Smooth muscle cell (in vitro differentiated cells): ENCODE measurements around the gene NMNAT2. TPM values are rescaled to one million over a fixed set of nuclear protein-coding genes. Genes with fewer than 3 reads are reported as not detected.

Experiments
- DNase-seq: peaks from one replicate; lab custom pipeline; 2025; ENCODE audit not compliant: unreplicated experiment; lab: John Stamatoyannopoulos, UW
- H2AFZ ChIP-seq: fragments of 200-600 bp; sonication (generic); 2 replicates; pipeline ENCODE4 v1.6.0; 2016; ENCODE audit warnings: antibody characterized with exemption, low read depth, mild to moderate bottlenecking
- H3F3A ChIP-seq: fragments of 200-600 bp; sonication (generic); 2 replicates; pipeline ENCODE4 v1.6.0; 2017; ENCODE audit warnings: antibody characterized with exemption, low read depth
- H3K27ac ChIP-seq: fragments of 200-600 bp; sonication (generic); 2 replicates; pipeline ENCODE4 v1.5.1; 2016; ENCODE audit warnings: low read depth, mild to moderate bottlenecking
- H3K27me3 ChIP-seq: fragments of 200-600 bp; sonication (generic); 2 replicates; pipeline ENCODE4 v1.6.1; 2016; ENCODE audit warnings: low read depth, mild to moderate bottlenecking
- H3K36me3 ChIP-seq: fragments of 200-600 bp; sonication (generic); 2 replicates; pipeline ENCODE4 v1.5.1; 2016; ENCODE audit warnings: low read depth
- H3K4me1 ChIP-seq: fragments of 200-600 bp; sonication (generic); 2 replicates; pipeline ENCODE4 v1.5.1; 2016; ENCODE audit warnings: low read depth
- H3K4me2 ChIP-seq: fragments of 200-600 bp; sonication (generic); 2 replicates; pipeline ENCODE4 v1.6.0; 2016; ENCODE audit warnings: mild to moderate bottlenecking
- H3K4me3 ChIP-seq: fragments of 200-600 bp; sonication (generic); 2 replicates; pipeline ENCODE4 v1.5.1; 2016; ENCODE audit warnings: mild to moderate bottlenecking
- H3K79me2 ChIP-seq: fragments of 200-600 bp; sonication (generic); 2 replicates; pipeline ENCODE4 v1.6.0; 2016; ENCODE audit warnings: low read depth, mild to moderate bottlenecking
- H3K9ac ChIP-seq: fragments of 200-600 bp; sonication (generic); 2 replicates; pipeline ENCODE4 v1.6.0; 2016; ENCODE audit warnings: low read depth
- H3K9me3 ChIP-seq: fragments of 200-600 bp; sonication (generic); replicated peaks from 2 replicates; pipeline ENCODE4 v1.5.1; 2016; ENCODE audit warnings: low read depth
- H4K20me1 ChIP-seq: fragments of 200-600 bp; sonication (generic); 2 replicates; pipeline ENCODE4 v1.6.0; 2016; ENCODE audit warnings: low read depth
- CTCF ChIP-seq: fragments of 200-600 bp; sonication (generic); IDR thresholded peaks from 2 replicates; pipeline ENCODE4 v1.5.1; 2017; ENCODE audit warnings: borderline replicate concordance, mild to moderate bottlenecking, antibody characterized with exemption; ENCODE audit not compliant: insufficient read depth, poor library complexity, severe bottlenecking
- WGBS: methylation state at CpG from one replicate; pipeline ENCODE4 v1.1.7; 2016; ENCODE audit warnings: low lambda C conversion rate; 5-methylcytosine and 5-hydroxymethylcytosine counted together
- polyA plus RNA-seq: library from polyadenylated mRNA; unstranded; fragments of >200 nt; fragmentation: Nextera tagmentation; extraction: Ambion mirVana; gene quantifications from 2 replicates; pipeline ENCODE4 v1.2.1, GENCODE V29; 2016
- total RNA-seq: library from RNA; depleted of rRNA; stranded (reverse); fragments of >200 nt; gene quantifications from 2 replicates; pipeline ENCODE4 v1.2.3, GENCODE V29; 2014

Gene NMNAT2
- total and polyA plus RNA-seq, 2 experiments from 2014 or later: 0.22 to 0.43 TPM

DNA sequence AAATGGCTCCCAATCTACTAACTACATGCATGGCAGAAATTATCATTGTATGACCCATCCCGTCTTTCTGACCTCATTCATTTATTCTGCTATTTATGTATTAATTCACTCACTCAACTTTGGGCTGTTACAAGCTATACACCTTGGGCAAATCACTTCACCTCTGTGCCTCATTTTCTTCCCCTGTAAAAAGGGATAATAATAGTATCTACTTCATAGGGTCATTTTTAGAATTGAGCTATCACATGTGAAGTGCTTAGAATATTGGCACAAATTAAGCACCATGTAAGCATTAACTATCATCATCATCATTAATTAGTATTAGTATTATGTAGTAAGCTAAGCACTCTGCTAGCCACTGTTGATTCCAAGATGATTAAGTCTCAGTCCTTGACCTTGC is 52.1 kb downstream of the NMNAT2 start:
- Histone ChIP-seq H4K20me1 (no peaks in the 10 kb centered on the region), H3K4me1 (no peaks in the 10 kb centered on the region), H3K9me3 (no peaks in the 10 kb centered on the region), H3K27me3 (no peaks in the 10 kb centered on the region), H3K36me3 (no peaks in the 10 kb centered on the region), H3K4me2 (no peak overlapping the region), H3K27ac (no peak overlapping the region), H3K9ac (no peak overlapping the region), H2AFZ (no peak overlapping the region), H3K4me3 (no peak overlapping the region), H3K79me2 (no peaks in the 10 kb centered on the region), H3F3A (no peaks in the 10 kb centered on the region)
- no peak for TF ChIP-seq CTCF
- WGBS: 93% methylated on average over 1 of the region's 1 CpG
- DNase-seq: no peak

- Histone ChIP-seq H2AFZ (no peak overlapping the region), H3K27ac (no peak overlapping the region), H3K4me2 (no peak overlapping the region), H3K9ac (no peak overlapping the region), H3K4me3 (no peak overlapping the region), H3K36me3 (no peaks in the 10 kb centered on the region), H3K9me3 (no peaks in the 10 kb centered on the region), H3K4me1 (no peaks in the 10 kb centered on the region), H3K27me3 (no peaks in the 10 kb centered on the region), H3K79me2 (no peaks in the 10 kb centered on the region), H4K20me1 (no peaks in the 10 kb centered on the region), H3F3A (no peaks in the 10 kb centered on the region)
- 86% methylated on average over 2 of the region's 2 CpGs for WGBS
- TF ChIP-seq CTCF: no peak
- no peak for DNase-seq
Observed at GRCh38 chr1:183365676-183366075, 52.5 kb downstream of the NMNAT2 start.

DNA sequence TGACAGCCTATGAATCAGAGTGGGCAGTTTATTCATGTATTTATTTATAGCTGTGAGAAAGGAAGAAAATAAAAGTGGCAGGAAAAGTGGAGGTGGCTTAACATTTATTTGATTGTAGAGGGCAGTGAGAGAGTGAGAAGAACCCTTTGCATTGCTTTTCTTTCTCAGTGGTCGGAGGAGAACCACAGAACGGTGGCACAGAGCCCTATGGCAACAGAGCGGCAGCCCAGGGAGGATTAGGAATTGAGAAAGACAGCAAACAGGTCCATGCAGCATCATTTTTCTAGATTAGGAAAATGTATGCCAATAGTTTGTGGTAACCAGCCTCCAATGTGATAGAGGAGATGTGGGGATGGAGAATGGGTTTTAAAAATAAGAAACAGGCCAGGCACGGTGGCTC is 53.1 kb downstream of the NMNAT2 start:
- no peaks in the 10 kb centered on the region for H3K36me3 ChIP-seq
- TF ChIP-seq CTCF: no peak
- no peak overlapping the region for H2AFZ ChIP-seq
- no peaks in the 10 kb centered on the region for H4K20me1 ChIP-seq
- H3K79me2 ChIP-seq: no peaks in the 10 kb centered on the region
- no peaks in the 10 kb centered on the region for H3K27me3 ChIP-seq
- H3K27ac ChIP-seq: no peak overlapping the region
- no peak for DNase-seq
- no peaks in the 10 kb centered on the region for H3K9me3 ChIP-seq
- H3K4me1 ChIP-seq: no peaks in the 10 kb centered on the region
- no peaks in the 10 kb centered on the region for H3F3A ChIP-seq
- no peak overlapping the region for H3K9ac ChIP-seq
- no peak overlapping the region for H3K4me3 ChIP-seq
- H3K4me2 ChIP-seq: no peak overlapping the region
- 87% methylated on average over 4 of the region's 4 CpGs for WGBS

- H3K79me2 ChIP-seq: no peaks in the 10 kb centered on the region
- DNase-seq: no peak
- no peak overlapping the region for H3K9ac ChIP-seq
- H3K36me3 ChIP-seq: no peaks in the 10 kb centered on the region
- no peak for TF ChIP-seq CTCF
- H2AFZ ChIP-seq: no peak overlapping the region
- H3F3A ChIP-seq: no peaks in the 10 kb centered on the region
- H3K4me1 ChIP-seq: no peaks in the 10 kb centered on the region
- H3K4me2 ChIP-seq: no peak overlapping the region
- H4K20me1 ChIP-seq: no peaks in the 10 kb centered on the region
- H3K9me3 ChIP-seq: no peaks in the 10 kb centered on the region
- no peak overlapping the region for H3K27ac ChIP-seq
- H3K4me3 ChIP-seq: no peak overlapping the region
- no peaks in the 10 kb centered on the region for H3K27me3 ChIP-seq
- 86% methylated on average over 3 of the region's 3 CpGs for WGBS
Observed at GRCh38 chr1:183363972-183364371, 54.2 kb downstream of the NMNAT2 start.
